Ishikawa (cell line): ENCODE data around the gene SH3BP4.

ENCODE experiments used
- CEBPB ChIP-seq: IDR thresholded peaks from 2 replicates; pipeline ENCODE4 v1.6.1; 2012
- EGR1 ChIP-seq: IDR thresholded peaks from 2 replicates; pipeline ENCODE4 v1.6.1; 2012
- EP300 ChIP-seq: IDR thresholded peaks from 2 replicates; pipeline ENCODE4 v1.6.1; 2012; ENCODE audit warnings: borderline replicate concordance
- MAX ChIP-seq: IDR thresholded peaks from 2 replicates; pipeline ENCODE4 v1.6.1; 2012
- NFIC ChIP-seq: IDR thresholded peaks from 2 replicates; pipeline ENCODE4 v1.6.1; 2012
- TAF1 ChIP-seq: IDR thresholded peaks from 2 replicates; pipeline ENCODE4 v1.6.1; 2012; ENCODE audit warnings: low read depth, mild to moderate bottlenecking
- TEAD4 ChIP-seq: IDR thresholded peaks from 2 replicates; pipeline ENCODE4 v1.6.1; 2012
- USF1 ChIP-seq: IDR thresholded peaks from 2 replicates; pipeline ENCODE4 v1.6.1; 2012
- YY1 ChIP-seq: IDR thresholded peaks from 2 replicates; pipeline ENCODE4 v1.6.1; 2012; ENCODE audit warnings: low read depth

- TF ChIP-seq MAX (no peak), EGR1 (no peak), TAF1 (no peak), USF1 (no peak), EP300 (no peak), CEBPB (no peak), YY1 (no peak), TEAD4 (no peak), NFIC (no peak)
Measured at GRCh38 chr2:234992624-234993349, 41.0 kb downstream of the SH3BP4 start.
